ENCODE data around the gene RAB22A. TPM values are rescaled to one million over a fixed set of nuclear protein-coding genes. Genes with fewer than 3 reads are reported as not detected.

The RAB22A gene
- total and polyA plus RNA-seq, 7 donors = 8.0 to 21.6 (median 17.6) TPM

- Histone ChIP-seq H3K27ac (no peak overlapping the region), H3K4me3 (no peak overlapping the region), H3K4me1 (peaks cover 0 to 13% (median 7%) of the 10 kb centered on the region in 4 donors), H3K9me3 (no peaks in the 10 kb centered on the region), H3K36me3 (peaks cover 0 to 20% (median 0%) of the 10 kb centered on the region in 4 donors), H3K27me3 (no peaks in the 10 kb centered on the region)
- no peak for TF ChIP-seq POLR2AphosphoS5 (IDR thresholded peaks at IDR 0.05)
- no peak for TF ChIP-seq EP300 (IDR thresholded peaks at IDR 0.05)
- TF ChIP-seq CTCF (IDR thresholded peaks at IDR 0.05) = no peak
- no peak for TF ChIP-seq POLR2A (IDR thresholded peaks at IDR 0.05)
- intact Hi-C loops (cut with DNase I) = no loop called here
- DNase-seq = no peak
Observed at GRCh38 chr20:58274384-58274783, 35.1 kb upstream of the RAB22A start.

GRCh38 chr20:58277107-58277506 lies 32.4 kb upstream of the RAB22A start:
- 81 to 90% methylated on average over 2 of the region's 2 CpGs for WGBS, 2 donors
- no peak for TF ChIP-seq CTCF (IDR thresholded peaks at IDR 0.05)
- TF ChIP-seq POLR2A (IDR thresholded peaks at IDR 0.05) = no peak
- TF ChIP-seq POLR2AphosphoS5 (IDR thresholded peaks at IDR 0.05) = no peak
- TF ChIP-seq EP300 (IDR thresholded peaks at IDR 0.05) = no peak

GRCh38 chr20:58277578-58278472 lies 31.7 kb upstream of the RAB22A start:
- no peaks in the 10 kb centered on the region for H3K27me3 ChIP-seq
- H3K4me3 ChIP-seq = no peak overlapping the region
- intact Hi-C loops (cut with DNase I) = no loop called here
- H3K4me1 ChIP-seq = no peaks in the 10 kb centered on the region
- no peak for DNase-seq
- no peaks in the 10 kb centered on the region for H3K9me3 ChIP-seq
- 39 to 60% methylated on average over 4 of the region's 4 CpGs for WGBS, 2 donors
- no peaks in the 10 kb centered on the region for H3K36me3 ChIP-seq
- no peak overlapping the region for H3K27ac ChIP-seq
- TF ChIP-seq POLR2AphosphoS5 (IDR thresholded peaks at IDR 0.05) (no peak), POLR2A (IDR thresholded peaks at IDR 0.05) (no peak), EP300 (IDR thresholded peaks at IDR 0.05) (no peak), CTCF (IDR thresholded peaks at IDR 0.05) (no peak)

More at GRCh38 chr20:58277107-58277506, 32.4 kb upstream of the RAB22A start:
- Histone ChIP-seq H3K27me3 (no peaks in the 10 kb centered on the region), H3K4me1 (peaks cover 0 to 7% (median 3%) of the 10 kb centered on the region in 4 donors), H3K4me3 (no peak overlapping the region), H3K9me3 (no peaks in the 10 kb centered on the region), H3K36me3 (no peaks in the 10 kb centered on the region), H3K27ac (no peak overlapping the region)
- intact Hi-C loops (cut with DNase I) = no loop called here
- no peak for DNase-seq

GRCh38 chr20:58286729-58287128 lies 22.8 kb upstream of the RAB22A start:
- intact Hi-C loops (cut with DNase I) = no loop called here
- Histone ChIP-seq H3K4me1 (no peaks in the 10 kb centered on the region), H3K4me3 (no peak overlapping the region), H3K27me3 (no peaks in the 10 kb centered on the region), H3K36me3 (peaks cover 0 to 19% (median 3%) of the 10 kb centered on the region in 4 donors), H3K27ac (no peak overlapping the region), H3K9me3 (no peaks in the 10 kb centered on the region)
- TF ChIP-seq POLR2A (IDR thresholded peaks at IDR 0.05) = no peak
- TF ChIP-seq EP300 (IDR thresholded peaks at IDR 0.05) = no peak
- TF ChIP-seq CTCF (IDR thresholded peaks at IDR 0.05) = no peak
- no peak for TF ChIP-seq POLR2AphosphoS5 (IDR thresholded peaks at IDR 0.05)
- 77 to 83% methylated on average over 7 of the region's 7 CpGs for WGBS, 2 donors
- DNase-seq = no peak

Data from sigmoid colon (tissue), 7 donors.